GM15510 (cell line): Measurements from ENCODE around the gene MBD3L1.

Source experiments
- POLR2A ChIP-seq: IDR thresholded peaks from 3 replicates; pipeline ENCODE4 v1.6.1; 2011; ENCODE audit warnings: borderline replicate concordance; ENCODE audit not compliant: insufficient read length; ENCODE audit errors: extremely low read depth

Gene MBD3L1

GRCh38 chr19:8832132-8833021, at the start of gene MBD3L1, which contains the start of gene ZNF558:
TSS of gene MBD3L1 (plus strand) at chr19:8832377. CDS start at chr19:8842679, 10,302 bp downstream.
TSS of gene ZNF558 (minus strand) at chr19:8832304. CDS start at chr19:8822659, 9,645 bp downstream.
- TF ChIP-seq POLR2A = peak; percentile 85

- no peak for TF ChIP-seq POLR2A
Measured at GRCh38 chr19:8794823-8795222, 37.4 kb upstream of the MBD3L1 start.

GRCh38 chr19:8806661-8807060, 25.5 kb upstream of the MBD3L1 start:
- no peak for TF ChIP-seq POLR2A

- no peak for TF ChIP-seq POLR2A
Measured at GRCh38 chr19:8811315-8812172, 20.6 kb upstream of the MBD3L1 start.

- no peak for TF ChIP-seq POLR2A
Measured at GRCh38 chr19:8814176-8814575, 18.0 kb upstream of the MBD3L1 start.

GRCh38 chr19:8815780-8816179, 16.4 kb upstream of the MBD3L1 start:
- no peak for TF ChIP-seq POLR2A

GRCh38 chr19:8820234-8820633, 11.9 kb upstream of the MBD3L1 start:
- TF ChIP-seq POLR2A = no peak

GRCh38 chr19:8821748-8822241, 10.4 kb upstream of the MBD3L1 start:
- TF ChIP-seq POLR2A = no peak

- TF ChIP-seq POLR2A = no peak
Measured at GRCh38 chr19:8826371-8826770, 5.8 kb upstream of the MBD3L1 start.

- no peak for TF ChIP-seq POLR2A
Measured at GRCh38 chr19:8827277-8827676, 4.9 kb upstream of the MBD3L1 start.

- TF ChIP-seq POLR2A = no peak
Measured at GRCh38 chr19:8831373-8831772, 804 bp upstream of the MBD3L1 start.

- TF ChIP-seq POLR2A = no peak
Measured at GRCh38 chr19:8831832-8832131, 395 bp upstream of the MBD3L1 start.

GRCh38 chr19:8835446-8835845, 3.3 kb downstream of the MBD3L1 start:
- no peak for TF ChIP-seq POLR2A

- TF ChIP-seq POLR2A = no peak
Measured at GRCh38 chr19:8835877-8836276, 3.7 kb downstream of the MBD3L1 start.

GRCh38 chr19:8840708-8841107, 8.5 kb downstream of the MBD3L1 start:
- TF ChIP-seq POLR2A = no peak

GRCh38 chr19:8846819-8847218, 14.6 kb downstream of the MBD3L1 start:
- TF ChIP-seq POLR2A = no peak

GRCh38 chr19:8849232-8849631, 17.1 kb downstream of the MBD3L1 start:
- TF ChIP-seq POLR2A = no peak
